SK-N-SH (cell line): ENCODE data around the gene RELCH. TPM values are rescaled to one million over a fixed set of nuclear protein-coding genes. Genes with fewer than 3 reads are reported as not detected.

Experiments used
- CTCF ChIA-PET: fragments of 300-600, 350-600 bp; formaldehyde crosslinking; extraction: SDS; loops from one replicate; lab custom pipeline; 2021; lab: Yijun Ruan, JAX
- POLR2A ChIA-PET: fragments of 350-600 bp; sonication (Branson Sonifier 250); formaldehyde crosslinking; extraction: SDS; loops from one replicate; lab custom pipeline; 2020; ENCODE audit warnings: antibody characterized with exemption, inconsistent platforms; lab: Yijun Ruan, JAX
- DNase-seq: peaks from one replicate; pipeline ENCODE4 v3.0.0; 2012
- H2AFZ ChIP-seq: fragments of 200-600 bp; sonication (generic); 2 replicates; pipeline ENCODE4 v1.8.1; 2016; ENCODE audit warnings: antibody characterized with exemption, mild to moderate bottlenecking, low read depth
- H3F3A ChIP-seq: fragments of 200-600 bp; sonication (generic); replicated peaks from 2 replicates; pipeline ENCODE3; 2016; ENCODE audit warnings: antibody characterized with exemption, mild to moderate bottlenecking; ENCODE audit not compliant: insufficient read depth
- H3K27ac ChIP-seq, 2 experiments: fragments of 200-500 bp in 1 of 2; fragments of 200-600 bp in 1 of 2; sonication (Bioruptor generic) in 1 of 2; sonication (generic), shearing (Covaris generic) in 1 of 2; 2 replicates each; pipeline versions ENCODE4 v1.5.1 to v1.6.1; 2014 to 2016; ENCODE audit warnings: low read depth in 2 of 2, inconsistent platforms in 1 of 2, low read length in 1 of 2, mild to moderate bottlenecking in 1 of 2, mixed read lengths in 1 of 2
- H3K27me3 ChIP-seq: fragments of 200-600 bp; sonication (generic), shearing (Covaris generic); 2 replicates; pipeline ENCODE4 v1.6.1; 2016; ENCODE audit warnings: mixed run types; ENCODE audit not compliant: insufficient read depth
- H3K36me3 ChIP-seq, 2 experiments: fragments of 200-500 bp in 1 of 2; fragments of 200-600 bp in 1 of 2; sonication (Bioruptor generic) in 1 of 2; sonication (generic) in 1 of 2; replicated peaks in 1 of 2; 2 replicates each; pipeline versions ENCODE3 to v1.5.1; 2014 to 2016; ENCODE audit warnings: low read length in 1 of 2, mild to moderate bottlenecking in 1 of 2; ENCODE audit not compliant: insufficient read depth in 2 of 2, control insufficient read depth in 1 of 2
- H3K4me1 ChIP-seq, 2 experiments: fragments of 200-500 bp in 1 of 2; fragments of 200-600 bp in 1 of 2; sonication (Bioruptor generic) in 1 of 2; sonication (generic), shearing (Covaris generic) in 1 of 2; 2 replicates each; pipeline versions ENCODE4 v1.5.1 to v1.6.1; 2014 to 2016; ENCODE audit warnings: low read depth in 1 of 2, low read length in 1 of 2, mixed run types in 1 of 2; ENCODE audit not compliant: insufficient read depth in 2 of 2, control insufficient read depth in 1 of 2
- H3K4me2 ChIP-seq: fragments of 200-600 bp; sonication (generic), shearing (Covaris generic); 2 replicates; pipeline ENCODE4 v1.6.1; 2017; ENCODE audit warnings: mixed run types
- H3K4me3 ChIP-seq, 2 experiments: fragments of 200-500 bp in 1 of 2; fragments of 200-600 bp in 1 of 2; sonication (Bioruptor generic) in 1 of 2; sonication (generic), shearing (Covaris generic) in 1 of 2; 2 replicates each; pipeline versions ENCODE4 v1.5.1 to v1.8.1; 2014 to 2016; ENCODE audit warnings: low read depth in 2 of 2, inconsistent platforms in 1 of 2, low read length in 1 of 2, mild to moderate bottlenecking in 1 of 2, mixed read lengths in 1 of 2, moderate library complexity in 1 of 2
- H3K79me2 ChIP-seq: fragments of 200-600 bp; sonication (generic); 2 replicates; pipeline ENCODE4 v1.8.1; 2017; ENCODE audit warnings: mild to moderate bottlenecking; ENCODE audit not compliant: insufficient read depth
- H3K9ac ChIP-seq: fragments of 200-600 bp; sonication (generic); 2 replicates; pipeline ENCODE4 v1.6.1; 2017; ENCODE audit warnings: mixed run types
- H3K9me2 ChIP-seq: fragments of 200-600 bp; sonication (generic); 2 replicates; pipeline ENCODE4 v1.6.1; 2017; ENCODE audit warnings: mixed run types
- H3K9me3 ChIP-seq: fragments of 200-600 bp; sonication (generic); 2 replicates; pipeline ENCODE4 v1.6.1; 2017; ENCODE audit warnings: mixed run types, mild to moderate bottlenecking, moderate library complexity
- H4K20me1 ChIP-seq: fragments of 200-600 bp; sonication (generic); 2 replicates; pipeline ENCODE4 v1.6.1; 2017; ENCODE audit warnings: mild to moderate bottlenecking, mixed run types; ENCODE audit not compliant: insufficient read depth
- CHD2 ChIP-seq: fragments of 150-350 bp; IDR thresholded peaks from 2 replicates; pipeline ENCODE4 v1.6.1; 2018; ENCODE audit warnings: low read length; ENCODE audit not compliant: partially characterized antibody
- CTCF ChIP-seq: fragments of 200-600 bp; sonication (generic); IDR thresholded peaks from 2 replicates; pipeline ENCODE4 v1.6.1; 2017; ENCODE audit warnings: antibody characterized with exemption, mild to moderate bottlenecking, moderate library complexity
- ELF1 ChIP-seq: IDR thresholded peaks from 2 replicates; pipeline ENCODE4 v1.4.0; 2012
- JUND ChIP-seq: IDR thresholded peaks from 2 replicates; pipeline ENCODE4 v1.4.0; 2012
- MEF2A ChIP-seq: IDR thresholded peaks from 2 replicates; pipeline ENCODE4 v1.4.0; 2012; ENCODE audit warnings: low read depth, borderline replicate concordance
- NFIC ChIP-seq: IDR thresholded peaks from 2 replicates; pipeline ENCODE4 v1.4.0; 2012; ENCODE audit warnings: borderline replicate concordance
- NRF1 ChIP-seq: IDR thresholded peaks from 2 replicates; pipeline ENCODE4 v1.6.1; 2012; ENCODE audit warnings: low read depth, mild to moderate bottlenecking, low read length
- PBX3 ChIP-seq: IDR thresholded peaks from 2 replicates; pipeline ENCODE4; 2012
- RAD21 ChIP-seq: IDR thresholded peaks from 2 replicates; pipeline ENCODE4 v1.6.1; 2012; ENCODE audit warnings: mild to moderate bottlenecking, low read length
- REST ChIP-seq: IDR thresholded peaks from 2 replicates; pipeline ENCODE4 v1.6.1; 2012; ENCODE audit warnings: mild to moderate bottlenecking, low read depth, low read length, moderate library complexity
- TAF1 ChIP-seq: IDR thresholded peaks from 2 replicates; pipeline ENCODE4 v1.6.1; 2012; ENCODE audit warnings: low read depth, mild to moderate bottlenecking, low read length, moderate library complexity, borderline replicate concordance
- TCF12 ChIP-seq: IDR thresholded peaks from 2 replicates; pipeline ENCODE4 v1.4.0; 2012
- USF1 ChIP-seq: IDR thresholded peaks from 2 replicates; pipeline ENCODE4 v1.4.0; 2012; ENCODE audit warnings: low read depth, borderline replicate concordance
- YY1 ChIP-seq: IDR thresholded peaks from 2 replicates; pipeline ENCODE4 v1.4.0; 2012; ENCODE audit warnings: low read depth, mild to moderate bottlenecking
- ZBTB33 ChIP-seq: IDR thresholded peaks from 2 replicates; pipeline ENCODE4 v1.4.0; 2012; ENCODE audit warnings: low read depth, borderline replicate concordance
- WGBS: methylation state at CpG from one replicate; pipeline ENCODE4 v1.1.6; 2017; ENCODE audit warnings: low lambda C conversion rate; 5-methylcytosine and 5-hydroxymethylcytosine counted together
- polyA plus RNA-seq, 3 experiments: library from polyadenylated mRNA; depleted of rRNA; stranded (reverse); fragments of >200 nt; gene quantifications; 2 replicates each; pipeline ENCODE4 v1.2.3, GENCODE V29; 2012

Gene RELCH
- polyA plus RNA-seq, 1 of the 3 experiments (the other 2 are of a cell fraction), result 7.4 TPM

- Histone ChIP-seq H3K9me2 (no peaks in the 10 kb centered on the region), H3K9ac (no peak overlapping the region), H3K27me3 (no peaks in the 10 kb centered on the region), H3K4me2 (peak overlapping the region; percentile 65; the same call in 1 of the 2 replicates), H3K4me3 (no peak overlapping the region), H2AFZ (no peak overlapping the region), H3F3A (peaks cover 37% of the 10 kb centered on the region), H3K9me3 (no peaks in the 10 kb centered on the region), H3K79me2 (no peaks in the 10 kb centered on the region), H3K27ac (peak overlapping the region; percentile 36 to 87; a peak in 3 of 4 replicates), H3K4me1 (peaks cover 0 to 18% of the 10 kb centered on the region in 2 experiments; a peak in 2 of 4 replicates), H4K20me1 (no peaks in the 10 kb centered on the region)
- WGBS, result 95% methylated on average over 1 of the region's 1 CpG
- no peak for DNase-seq
- POLR2A ChIA-PET, result no interaction called here
- CTCF ChIA-PET, result interaction anchor here (1.4 to 1.8 kb wide), 2 partner anchors 32 kb away, joined by 4 to 9 read pairs; no protein-coding TSS in a partner anchor
- TF ChIP-seq NRF1 (no peak), ZBTB33 (no peak), PBX3 (no peak), JUND (no peak), CHD2 (no peak), MEF2A (no peak), REST (no peak), RAD21 (no peak), TAF1 (no peak), USF1 (no peak), CTCF (no peak), TCF12 (no peak), ELF1 (no peak), NFIC (no peak), YY1 (no peak)
- TF ChIP-seq, all 33 proteins: peak for 0
- H3K36me3 ChIP-seq, result peaks cover 15 to 27% of the 10 kb centered on the region in 2 experiments
Observed at GRCh38 chr18:62280786-62281185, 93.7 kb downstream of the RELCH start.
